B cell (primary cell): ENCODE results near the gene ACR.

Experiments used
- EZH2 ChIP-seq: IDR thresholded peaks from 2 replicates; pipeline ENCODE4 v1.6.1; 2012; ENCODE audit warnings: borderline replicate concordance, low read depth, mild to moderate bottlenecking, moderate library complexity, low read length; ENCODE audit not compliant: insufficient read depth, poor library complexity, severe bottlenecking
- TF ChIP-seq, protein P1 (sequence below): fragments of 200-600 bp; IDR thresholded peaks from one replicate; pipeline ENCODE4 v1.8.0; 2022; ENCODE audit warnings: antibody characterized with exemption, mild to moderate bottlenecking

DNA sequence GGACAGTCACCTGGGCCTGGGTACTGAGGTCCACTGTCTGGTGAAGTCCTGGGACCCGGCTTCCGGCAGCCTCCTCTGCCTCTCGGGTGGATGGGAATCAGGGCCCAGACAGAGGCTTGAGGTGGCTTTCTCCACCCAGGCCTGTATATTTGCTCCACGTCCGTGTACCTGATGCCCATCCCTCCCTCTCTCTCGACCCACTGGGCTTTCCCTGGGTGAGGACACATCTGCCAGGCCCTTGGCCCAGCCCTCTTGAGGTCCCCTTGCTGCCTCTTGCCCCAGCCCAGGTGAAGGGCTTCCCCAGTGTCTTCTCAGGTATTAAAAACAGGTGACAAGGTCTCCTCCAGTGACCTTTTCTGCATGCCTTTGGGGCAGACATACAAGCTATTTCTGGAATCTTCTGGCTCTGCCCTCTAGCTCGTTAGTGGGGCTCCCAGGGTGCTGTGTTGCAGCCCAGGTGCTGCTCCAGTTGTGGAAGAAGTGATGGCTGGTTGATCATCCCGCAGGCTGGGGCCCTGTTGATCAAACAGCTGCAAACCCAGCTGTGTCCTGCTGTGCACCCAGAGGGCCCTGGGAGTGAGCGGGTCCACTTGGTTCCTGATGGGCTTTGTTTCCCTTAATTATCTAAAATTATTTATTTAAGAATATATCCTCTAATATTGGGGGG, 25.5 kb upstream of the ACR start:
- TF ChIP-seq, protein P1, sequence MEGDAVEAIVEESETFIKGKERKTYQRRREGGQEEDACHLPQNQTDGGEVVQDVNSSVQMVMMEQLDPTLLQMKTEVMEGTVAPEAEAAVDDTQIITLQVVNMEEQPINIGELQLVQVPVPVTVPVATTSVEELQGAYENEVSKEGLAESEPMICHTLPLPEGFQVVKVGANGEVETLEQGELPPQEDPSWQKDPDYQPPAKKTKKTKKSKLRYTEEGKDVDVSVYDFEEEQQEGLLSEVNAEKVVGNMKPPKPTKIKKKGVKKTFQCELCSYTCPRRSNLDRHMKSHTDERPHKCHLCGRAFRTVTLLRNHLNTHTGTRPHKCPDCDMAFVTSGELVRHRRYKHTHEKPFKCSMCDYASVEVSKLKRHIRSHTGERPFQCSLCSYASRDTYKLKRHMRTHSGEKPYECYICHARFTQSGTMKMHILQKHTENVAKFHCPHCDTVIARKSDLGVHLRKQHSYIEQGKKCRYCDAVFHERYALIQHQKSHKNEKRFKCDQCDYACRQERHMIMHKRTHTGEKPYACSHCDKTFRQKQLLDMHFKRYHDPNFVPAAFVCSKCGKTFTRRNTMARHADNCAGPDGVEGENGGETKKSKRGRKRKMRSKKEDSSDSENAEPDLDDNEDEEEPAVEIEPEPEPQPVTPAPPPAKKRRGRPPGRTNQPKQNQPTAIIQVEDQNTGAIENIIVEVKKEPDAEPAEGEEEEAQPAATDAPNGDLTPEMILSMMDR, result no peak
- no peak for TF ChIP-seq EZH2
